Endometrial microvascular endothelial cells (primary cell): ENCODE data around the gene FRMD1. TPM values are rescaled to one million over a fixed set of nuclear protein-coding genes. Genes with fewer than 3 reads are reported as not detected.

ENCODE experiments used
- in situ Hi-C: cut with HindIII; loops from 2 replicates; pipeline ENCODE4 v1.10.0; 2017; ENCODE audit warnings: low sequenced_read_pairs, low pct_unique_long_range_greater_than_20kb; ENCODE audit errors: inconsistent ontology term
- total RNA-seq: library from RNA; depleted of rRNA; stranded (reverse); fragments of >200 nt; gene quantifications from one replicate; pipeline ENCODE4 v1.2.3, GENCODE V29; 2015; ENCODE audit errors: inconsistent ontology term

The FRMD1 gene
- total RNA-seq, 1 donor from 2014 or later = not detected

GRCh38 chr6:168115748-168116437 lies 36.9 kb upstream of the FRMD1 start:
- in situ Hi-C loops = no loop called here

GRCh38 chr6:168113226-168113625 lies 34.2 kb upstream of the FRMD1 start:
- in situ Hi-C loops = no loop called here

DNA sequence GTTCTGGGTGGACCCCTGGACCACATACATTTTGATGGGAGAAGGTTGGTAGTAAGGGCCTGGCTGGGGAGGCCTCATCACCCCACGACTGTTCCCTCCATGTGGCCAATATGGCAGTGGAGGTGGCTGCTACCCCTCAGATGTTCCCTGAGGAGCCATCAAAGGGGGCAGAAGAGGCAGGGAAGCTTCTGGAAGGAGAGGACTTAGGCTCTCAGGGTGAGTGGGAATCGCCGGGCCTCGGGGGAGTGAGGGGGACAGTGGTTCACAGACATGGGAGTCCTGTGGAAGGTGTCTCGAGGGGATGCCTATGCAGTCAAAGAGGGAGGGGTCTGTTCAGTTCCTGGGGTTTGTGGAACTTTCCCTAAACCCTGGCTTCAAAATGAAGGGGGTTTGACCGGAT lies 32.9 kb upstream of the FRMD1 start:
- in situ Hi-C loops = no loop called here

DNA sequence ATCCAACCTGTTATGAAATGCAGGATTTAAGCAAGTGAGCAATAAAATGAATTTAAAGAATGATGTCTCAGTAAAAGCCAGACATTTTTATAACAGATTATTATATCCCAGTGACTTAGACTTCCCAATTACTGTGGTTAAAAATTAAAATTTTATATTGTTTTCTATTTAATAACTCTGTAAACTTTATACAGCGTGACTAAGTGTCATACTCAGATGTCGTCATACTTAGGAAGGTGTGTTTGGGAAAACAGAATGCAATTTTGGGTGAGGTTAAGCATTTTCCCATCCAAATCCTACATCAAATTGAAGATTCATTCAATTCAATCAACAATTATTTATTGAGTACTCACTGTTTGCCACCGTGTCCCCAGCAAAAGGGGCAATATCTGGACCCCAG lies 31.4 kb upstream of the FRMD1 start:
- in situ Hi-C loops = no loop called here

GRCh38 chr6:168109171-168109570 lies 30.2 kb upstream of the FRMD1 start:
- in situ Hi-C loops = no loop called here

DNA sequence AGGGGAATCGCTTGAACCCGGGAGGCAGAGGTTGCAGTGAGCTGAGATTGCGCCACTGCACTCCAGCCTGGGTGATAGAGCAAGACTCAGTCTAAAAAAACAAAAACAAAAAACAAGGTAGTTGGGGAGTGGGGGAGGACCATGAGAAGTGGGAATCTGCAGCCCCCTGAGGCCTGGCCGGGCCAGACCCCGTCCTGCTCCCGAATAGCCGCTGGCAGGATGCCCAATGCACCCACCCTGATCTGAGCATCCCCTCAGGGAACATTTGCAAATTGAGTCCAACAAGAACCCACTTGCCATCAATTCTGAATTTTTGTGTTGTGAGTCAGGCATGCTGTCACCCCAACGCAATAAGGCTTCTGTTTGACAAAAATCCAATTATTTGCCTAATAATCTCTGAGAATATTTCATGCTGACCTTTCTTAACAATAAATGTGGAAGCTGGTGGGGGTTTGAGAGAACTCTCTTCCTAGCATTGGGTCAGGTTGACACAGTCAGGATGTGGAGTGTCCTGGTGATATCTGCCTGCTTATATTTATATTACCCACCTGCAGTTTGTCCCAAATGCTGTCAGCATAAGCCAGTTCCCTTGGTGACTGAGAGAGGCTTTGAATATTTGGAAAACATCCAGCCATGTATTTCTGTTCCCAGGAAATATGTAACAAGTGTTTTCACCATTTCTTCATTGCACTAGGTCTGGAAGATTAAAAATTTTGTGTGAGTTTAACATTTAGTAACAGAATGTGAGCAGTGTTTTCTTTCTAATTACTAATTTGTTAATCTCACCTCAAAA lies 28.4 kb upstream of the FRMD1 start:
- in situ Hi-C loops = no loop called here

- in situ Hi-C loops = no loop called here
Observed at GRCh38 chr6:168106633-168107005, 27.6 kb upstream of the FRMD1 start.

DNA sequence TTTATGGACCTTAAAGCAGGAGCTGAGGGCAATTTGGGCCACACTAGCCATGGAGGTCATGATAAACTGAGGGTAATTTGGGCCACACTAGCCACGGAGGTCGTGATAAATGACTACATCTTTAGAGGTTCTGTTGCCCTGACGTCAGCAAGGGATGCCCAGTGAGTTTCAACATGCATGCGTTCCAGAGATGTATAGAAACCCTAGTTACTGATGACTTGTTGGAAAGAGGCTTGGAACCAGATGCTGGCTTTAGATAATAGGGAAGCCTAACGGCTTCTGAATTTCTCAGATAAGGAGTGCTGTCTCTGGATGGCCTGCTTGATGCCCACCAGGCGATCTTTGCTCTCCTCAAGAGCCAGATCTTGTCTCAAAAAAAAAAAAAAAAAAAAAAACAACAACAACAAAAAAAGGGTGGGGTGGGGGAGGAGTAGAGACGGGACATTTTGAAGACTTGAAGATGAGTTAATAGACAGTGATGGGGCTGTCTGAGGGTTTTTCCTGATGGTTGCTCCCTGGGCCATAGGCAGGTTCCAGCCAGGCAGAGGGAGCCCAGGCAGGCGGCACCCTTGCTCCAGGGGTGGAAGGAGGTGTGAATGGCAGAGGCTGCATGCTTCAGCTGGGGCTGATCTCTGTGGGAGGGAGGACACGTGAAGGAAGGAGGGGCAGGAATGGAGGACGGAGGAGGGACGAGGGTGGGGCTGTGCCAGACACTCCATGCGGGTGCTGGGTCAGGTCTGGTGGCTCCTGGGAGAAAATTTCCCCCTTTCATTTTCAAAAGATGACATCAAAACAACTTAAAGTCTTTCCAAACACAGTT lies 27.0 kb upstream of the FRMD1 start:
- in situ Hi-C loops = no loop called here

- in situ Hi-C loops = no loop called here
Observed at GRCh38 chr6:168104636-168105035, 25.6 kb upstream of the FRMD1 start.

DNA sequence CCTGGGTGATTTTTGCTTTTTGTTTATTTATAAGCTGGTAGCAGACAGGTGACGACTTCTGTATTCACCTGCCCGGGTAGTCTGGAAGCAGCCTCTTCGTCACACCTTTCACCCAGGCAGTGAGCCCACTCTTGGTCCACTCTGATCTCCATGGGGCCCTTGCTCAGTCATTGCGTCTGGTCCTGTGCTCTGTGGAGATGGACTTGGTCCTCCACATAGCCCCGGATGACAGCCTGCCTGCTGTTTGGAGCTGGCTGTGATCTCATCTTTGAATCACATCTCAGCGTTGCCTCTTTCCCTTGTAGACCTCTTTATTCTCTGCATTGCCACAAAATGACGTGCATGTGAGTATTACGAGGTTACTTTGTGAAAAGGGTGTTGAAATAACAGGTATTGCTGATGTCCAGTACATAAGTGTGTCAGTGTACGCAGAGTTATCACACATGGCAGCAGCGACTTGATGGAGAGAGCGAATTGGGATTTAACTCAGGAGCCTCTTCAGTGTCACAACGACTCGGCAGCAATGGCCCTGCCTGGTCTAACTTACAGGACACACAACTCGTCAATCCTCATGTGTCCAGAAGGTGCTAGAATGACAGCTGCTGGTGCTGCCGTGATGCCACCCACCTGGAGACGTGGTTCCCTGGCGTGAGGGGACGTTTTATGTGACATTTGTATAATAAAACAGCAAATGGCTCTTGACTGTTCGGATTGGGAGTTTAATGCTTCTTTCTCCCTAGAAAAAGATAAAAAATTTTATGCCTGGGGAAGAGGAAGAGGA lies 24.2 kb upstream of the FRMD1 start:
- in situ Hi-C loops = no loop called here

GRCh38 chr6:168102315-168102985 lies 23.4 kb upstream of the FRMD1 start:
- in situ Hi-C loops = no loop called here

DNA sequence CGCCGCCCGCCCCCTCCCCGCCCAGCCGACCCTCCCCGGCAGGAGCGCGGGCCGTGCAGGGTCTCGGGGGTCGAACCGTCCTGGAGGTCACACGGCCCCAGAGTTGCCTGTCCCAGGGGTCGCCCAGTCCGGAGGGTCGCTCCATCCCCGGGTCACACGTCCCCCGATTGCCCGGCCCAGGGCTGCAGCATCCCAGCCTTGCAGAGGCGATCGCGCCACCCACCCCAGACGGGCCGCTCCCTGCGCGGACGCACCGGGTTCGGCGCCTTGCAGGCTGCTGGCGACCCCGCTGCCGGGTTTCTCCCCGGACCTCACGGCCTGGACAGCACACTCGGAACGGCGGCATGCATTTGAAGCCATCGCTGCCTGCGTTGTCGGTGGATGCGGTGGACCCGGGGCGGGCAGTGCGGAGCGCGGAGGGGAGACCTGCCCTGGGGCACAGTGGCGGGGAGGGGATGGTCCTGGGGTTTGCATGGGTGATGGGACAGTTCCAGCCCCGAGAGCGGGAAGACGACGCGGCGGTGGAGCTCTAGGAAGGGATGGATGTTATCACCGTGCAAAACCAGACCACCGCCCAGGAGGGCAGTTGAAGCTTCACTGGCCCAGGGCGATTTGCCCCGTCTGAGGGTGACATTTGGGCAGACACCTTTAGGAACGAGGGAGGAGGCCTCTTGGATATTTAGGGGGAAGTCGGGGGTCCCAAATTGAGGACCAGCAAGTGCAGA lies 22.7 kb upstream of the FRMD1 start:
- in situ Hi-C loops = no loop called here

DNA sequence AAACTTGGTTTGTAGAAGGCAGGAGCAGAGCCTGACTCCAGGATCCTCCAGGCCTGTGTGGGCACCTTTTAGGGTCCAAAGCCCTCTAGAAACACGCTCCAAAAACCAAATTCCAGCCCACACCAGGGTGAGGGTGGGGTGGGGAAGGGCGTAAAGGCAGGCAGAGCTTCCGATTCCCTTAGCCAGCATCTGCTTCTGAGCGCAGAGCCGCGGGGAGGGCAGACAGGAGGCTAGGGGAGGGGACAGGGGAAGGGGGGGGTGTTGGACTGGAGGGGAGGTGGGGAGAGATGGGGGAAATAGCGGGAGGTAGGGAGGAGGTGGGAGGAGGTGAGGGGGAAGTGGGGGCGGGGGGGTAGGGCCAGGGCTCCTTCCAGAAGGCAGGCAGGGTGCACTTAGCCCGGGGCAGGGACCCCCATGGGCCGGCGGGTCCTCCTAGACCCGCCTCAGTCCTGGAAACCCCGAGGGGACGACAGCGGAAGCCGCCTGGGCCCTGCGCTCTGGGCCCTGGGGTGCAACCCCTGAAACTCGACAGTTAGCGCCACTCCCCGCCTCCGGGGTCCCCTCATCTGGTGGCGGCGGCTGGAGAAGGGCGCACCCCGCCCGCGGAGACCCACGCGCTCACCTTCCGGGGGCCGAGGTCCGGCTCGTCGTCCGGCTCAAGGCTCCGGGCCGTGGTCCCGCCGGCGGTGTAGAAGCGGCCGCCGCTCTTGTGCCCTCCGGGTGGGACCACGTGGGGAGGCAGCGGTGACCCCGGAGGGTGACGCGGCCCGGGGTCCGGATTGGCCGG lies 22.0 kb upstream of the FRMD1 start:
- in situ Hi-C loops = no loop called here

- in situ Hi-C loops = no loop called here
Observed at GRCh38 chr6:168100011-168100802, 21.2 kb upstream of the FRMD1 start.

DNA sequence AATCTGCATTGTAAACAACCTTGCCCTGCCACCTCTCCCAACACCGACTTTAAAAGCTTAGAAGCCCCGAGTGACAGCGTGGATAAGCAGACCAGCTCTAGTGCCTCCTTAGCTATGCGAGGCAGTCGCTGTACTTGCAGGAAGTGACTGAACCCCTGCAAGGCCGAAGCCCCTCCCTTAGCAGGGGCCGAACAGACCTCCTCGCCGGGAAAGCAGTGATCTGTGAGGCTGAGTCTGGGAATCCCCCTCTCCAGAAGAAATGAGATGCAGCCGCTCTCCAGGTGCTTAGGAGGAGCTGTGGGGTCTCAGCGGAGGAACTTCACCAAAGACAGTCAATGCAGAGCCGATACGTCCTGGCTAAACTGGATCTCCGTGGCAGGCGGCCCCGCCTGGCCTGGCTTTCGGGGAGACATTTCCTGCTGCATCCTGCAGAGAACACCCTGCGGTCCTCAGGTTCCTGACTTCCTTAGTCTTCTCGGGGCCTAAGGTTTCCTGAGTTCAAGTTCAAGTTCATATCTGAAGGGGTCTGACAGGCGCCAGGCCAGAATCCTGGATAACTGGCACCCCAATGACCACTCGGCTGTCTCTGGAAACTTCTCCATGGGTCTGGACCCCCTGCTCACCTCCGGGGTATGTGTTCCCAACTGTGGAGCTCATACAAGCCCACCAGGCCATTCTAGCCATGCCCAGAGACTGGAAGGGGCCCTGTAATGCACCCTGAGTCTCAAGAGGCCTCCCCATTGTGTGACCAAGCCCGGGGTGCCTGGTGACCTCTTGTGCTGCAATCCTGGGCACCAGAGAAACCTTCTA lies 20.4 kb upstream of the FRMD1 start:
- in situ Hi-C loops = no loop called here

DNA sequence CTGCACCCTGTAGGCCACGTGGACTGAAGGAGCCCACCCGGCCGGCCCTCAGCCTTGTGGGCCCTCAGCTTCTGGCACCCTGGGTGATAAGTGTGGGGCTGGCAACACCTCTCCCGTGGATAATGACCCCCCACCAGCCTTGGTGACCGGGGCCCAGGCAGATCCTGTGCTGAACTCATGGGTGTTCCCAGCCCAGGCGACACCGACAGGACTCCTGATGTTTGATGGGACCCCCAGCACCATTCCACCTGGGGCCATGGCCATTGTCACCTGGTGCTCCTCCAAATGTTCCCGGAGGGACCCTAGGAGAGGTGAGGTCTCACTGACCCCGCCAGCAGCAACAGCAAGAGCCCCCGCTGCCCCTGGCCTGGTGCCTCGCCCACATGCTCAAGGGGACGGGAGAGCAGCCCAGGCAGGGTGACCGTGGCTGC lies 19.4 kb upstream of the FRMD1 start:
- in situ Hi-C loops = no loop called here
